ENCODE measurements around the gene WEE2.
A peak's percentile ranks its signal among the peaks of the same experiment; 100 is the strongest.
"Not testable (repeated sequence)": the region's sequence is repeated elsewhere in the genome, so short reads cannot be mapped to it uniquely, and the experiment has no call there.

Gene WEE2

DNA sequence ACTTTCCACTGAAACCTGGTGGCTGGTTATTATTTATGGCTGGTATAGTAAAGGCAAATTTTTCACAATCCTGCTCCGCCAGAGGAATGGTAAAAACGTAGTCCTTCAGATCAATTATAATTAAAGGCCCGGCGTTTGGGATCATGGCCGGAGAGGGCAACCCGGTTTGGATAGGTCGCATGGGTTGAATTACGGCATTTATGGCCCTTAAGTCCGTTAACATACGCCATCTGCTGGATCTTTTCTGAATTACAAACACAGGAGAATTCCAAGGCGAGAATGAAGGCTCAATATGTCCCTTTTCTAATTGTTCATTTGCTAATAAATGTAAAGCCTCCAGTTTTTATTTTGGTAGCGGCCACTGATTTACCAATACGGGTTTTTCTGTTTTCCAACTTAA lies 44.5 kb downstream of the WEE2 start:
- H3K4me3 ChIP-seq (replicated peaks; ENCODE audit: low read depth, low read length): no peak overlapping the region
- no peak for DNase-seq (ENCODE audit: extremely low read depth, low read depth)
- TF ChIP-seq, protein P1, sequence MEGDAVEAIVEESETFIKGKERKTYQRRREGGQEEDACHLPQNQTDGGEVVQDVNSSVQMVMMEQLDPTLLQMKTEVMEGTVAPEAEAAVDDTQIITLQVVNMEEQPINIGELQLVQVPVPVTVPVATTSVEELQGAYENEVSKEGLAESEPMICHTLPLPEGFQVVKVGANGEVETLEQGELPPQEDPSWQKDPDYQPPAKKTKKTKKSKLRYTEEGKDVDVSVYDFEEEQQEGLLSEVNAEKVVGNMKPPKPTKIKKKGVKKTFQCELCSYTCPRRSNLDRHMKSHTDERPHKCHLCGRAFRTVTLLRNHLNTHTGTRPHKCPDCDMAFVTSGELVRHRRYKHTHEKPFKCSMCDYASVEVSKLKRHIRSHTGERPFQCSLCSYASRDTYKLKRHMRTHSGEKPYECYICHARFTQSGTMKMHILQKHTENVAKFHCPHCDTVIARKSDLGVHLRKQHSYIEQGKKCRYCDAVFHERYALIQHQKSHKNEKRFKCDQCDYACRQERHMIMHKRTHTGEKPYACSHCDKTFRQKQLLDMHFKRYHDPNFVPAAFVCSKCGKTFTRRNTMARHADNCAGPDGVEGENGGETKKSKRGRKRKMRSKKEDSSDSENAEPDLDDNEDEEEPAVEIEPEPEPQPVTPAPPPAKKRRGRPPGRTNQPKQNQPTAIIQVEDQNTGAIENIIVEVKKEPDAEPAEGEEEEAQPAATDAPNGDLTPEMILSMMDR (IDR thresholded peaks at IDR 0.05; ENCODE audit: low read depth, low read length, missing control alignments): peak; percentile 33

DNA sequence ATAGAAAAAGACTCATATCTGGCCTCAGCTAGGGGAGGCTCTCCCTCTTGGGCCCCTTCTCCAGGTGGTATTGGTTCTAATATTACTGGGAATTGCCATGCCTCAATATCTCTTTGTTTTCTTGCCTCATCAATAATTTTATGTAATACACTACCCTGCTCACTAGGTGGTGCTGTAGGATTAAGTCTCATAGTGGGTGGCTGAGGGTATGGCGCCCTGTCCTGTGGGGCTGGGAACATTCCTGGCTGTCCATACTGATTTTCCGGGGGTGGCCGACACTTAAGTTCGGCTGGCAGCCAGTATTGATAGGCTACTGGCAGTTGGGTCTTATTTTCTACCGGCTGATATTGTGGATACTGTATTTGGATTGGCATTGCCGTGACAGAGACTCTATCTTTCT lies 46.8 kb downstream of the WEE2 start:
- H3K4me3 ChIP-seq (replicated peaks; ENCODE audit: low read depth, low read length): no peak overlapping the region
- TF ChIP-seq, protein P1 (IDR thresholded peaks at IDR 0.05; ENCODE audit: low read depth, low read length, missing control alignments): peak; percentile 26
- no peak for DNase-seq (ENCODE audit: extremely low read depth, low read depth)

DNA sequence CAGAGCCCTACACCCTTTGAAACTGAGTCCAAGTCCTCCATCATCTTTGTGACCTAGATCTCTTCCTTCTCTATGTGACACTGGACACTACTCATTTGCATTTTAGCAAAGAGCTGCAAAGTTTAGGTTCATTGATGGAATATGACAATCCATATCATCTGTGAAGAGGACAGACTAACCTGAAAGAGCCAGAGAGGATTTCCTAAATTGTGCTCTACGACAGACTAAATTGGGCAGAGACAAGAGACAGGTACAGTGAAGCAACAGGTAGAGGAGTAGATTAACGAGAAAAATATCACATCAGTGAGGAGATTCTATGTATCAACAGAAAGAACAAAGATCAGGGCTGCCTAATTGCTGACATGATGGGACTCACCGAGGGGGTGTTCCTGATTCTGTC lies 55.6 kb downstream of the WEE2 start, which contains the start of gene TAS2R3:
TAS2R3 (plus strand) TSS at position 301 of the 400 bp plus-strand sequence; CDS start at position 363, 62 bp downstream.
- no peak for DNase-seq (ENCODE audit: extremely low read depth, low read depth)
- TF ChIP-seq, protein P1 (IDR thresholded peaks at IDR 0.05; ENCODE audit: low read depth, low read length, missing control alignments): no peak

DNA sequence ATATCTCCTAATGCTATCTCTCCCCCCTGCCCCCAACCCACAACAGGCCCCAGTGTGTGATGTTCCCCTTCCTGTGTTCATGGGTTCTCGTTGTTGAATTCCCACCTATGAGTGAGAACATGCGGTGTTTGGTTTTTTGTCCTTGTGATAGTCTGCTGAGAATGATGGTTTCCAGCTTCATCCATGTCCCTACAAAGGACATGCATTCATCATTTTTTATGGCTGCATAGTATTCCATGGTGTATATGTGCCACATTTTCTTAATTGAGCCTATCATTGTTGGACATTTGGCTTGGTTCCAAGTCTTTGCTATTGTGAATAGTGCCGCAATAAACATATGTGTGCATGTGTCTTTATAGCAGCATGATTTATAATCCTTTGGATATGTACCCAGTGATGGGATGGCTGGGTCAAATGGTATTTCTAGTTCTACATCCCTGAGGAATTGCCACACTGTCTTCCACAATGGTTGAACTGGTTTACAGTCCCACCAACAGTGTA lies 62.0 kb downstream of the WEE2 start:
- H3K4me3 ChIP-seq (replicated peaks; ENCODE audit: low read depth, low read length); DNase-seq (ENCODE audit: extremely low read depth, low read depth): not testable (repeated sequence)

More for the DNA sequence above, 55.6 kb downstream of the WEE2 start, which contains the start of gene TAS2R3:
- H3K4me3 ChIP-seq (replicated peaks; ENCODE audit: low read depth, low read length): no peak within 1 kb of the TSS

DNA sequence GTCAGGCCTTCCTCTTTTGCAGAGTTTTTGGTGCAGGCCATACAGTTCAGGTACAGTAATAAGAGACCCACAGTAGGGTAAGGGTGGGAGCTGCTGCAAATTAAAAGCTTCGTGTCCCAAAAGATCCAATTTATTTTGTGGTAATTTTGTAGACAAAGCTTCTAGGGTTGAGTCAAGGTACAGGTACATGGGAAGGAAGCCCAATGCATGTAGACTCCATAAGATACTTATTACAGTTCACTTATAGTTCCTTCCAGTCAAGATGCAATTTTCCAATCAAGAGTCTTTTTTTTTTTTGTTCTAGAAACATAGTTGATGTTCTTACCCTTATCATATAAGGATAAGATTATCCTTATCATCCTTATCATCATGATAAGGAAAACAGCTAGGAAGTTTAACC lies 68.2 kb downstream of the WEE2 start, which contains the start of gene TAS2R4:
TAS2R4 (plus strand) TSS at position 301 of the 400 bp plus-strand sequence. CDS start 1,815 bp downstream, outside the sequence.
- H3K4me3 ChIP-seq (replicated peaks; ENCODE audit: low read depth, low read length): no peak within 1 kb of the TSS
- TF ChIP-seq, protein P1 (IDR thresholded peaks at IDR 0.05; ENCODE audit: low read depth, low read length, missing control alignments): no peak
- no peak for DNase-seq (ENCODE audit: extremely low read depth, low read depth)

Measured in HFF-Myc (cell line).